Spleen (tissue), 11 donors: Measurements from ENCODE around the gene CD34. TPM values are rescaled to one million over a fixed set of nuclear protein-coding genes. Genes with fewer than 3 reads are reported as not detected.

Source experiments
- DNase-seq: peaks from one replicate; pipeline ENCODE4 v3.0.0-alpha.2; 2020
- H3K27ac ChIP-seq, 8 donors: fragments of 200-600 bp; sonication (generic) in 7 of 8; 1 replicate in 4 of 8; 2 replicates in 4 of 8; pipeline versions ENCODE4 v1.5.0 to v1.8.0; 2016 to 2021; ENCODE audit warnings: inconsistent platforms in 4 of 8, mild to moderate bottlenecking in 4 of 8, moderate library complexity in 1 of 8
- H3K27me3 ChIP-seq, 7 donors: fragments of 200-600 bp; sonication (generic) in 6 of 7; replicated peaks in 1 of 7; 1 replicate in 4 of 7; 2 replicates in 3 of 7; pipeline versions ENCODE4 v1.5.0 to v1.8.0; 2016 to 2021; ENCODE audit warnings: inconsistent platforms in 3 of 7, mild to moderate bottlenecking in 1 of 7
- H3K36me3 ChIP-seq, 6 donors: fragments of 200-600 bp; sonication (generic) in 5 of 6; 1 replicate in 4 of 6; 2 replicates in 2 of 6; pipeline versions ENCODE4 v1.5.0 to v1.8.0; 2016 to 2021; ENCODE audit warnings: inconsistent platforms in 2 of 6
- H3K4me1 ChIP-seq, 6 donors: fragments of 200-600 bp; sonication (generic) in 5 of 6; 1 replicate in 3 of 6; 2 replicates in 3 of 6; pipeline versions ENCODE4 v1.5.0 to v1.8.0; 2016 to 2021; ENCODE audit warnings: inconsistent platforms in 3 of 6
- H3K4me3 ChIP-seq, 8 donors: fragments of 200-600 bp; sonication (generic) in 7 of 8; 1 replicate in 4 of 8; 2 replicates in 4 of 8; pipeline versions ENCODE4 v1.5.0 to v1.8.0; 2016 to 2021; ENCODE audit warnings: inconsistent platforms in 4 of 8, mild to moderate bottlenecking in 4 of 8, moderate library complexity in 2 of 8
- H3K9me3 ChIP-seq, 8 donors: fragments of 200-600 bp; sonication (generic) in 7 of 8; 1 replicate in 4 of 8; 2 replicates in 4 of 8; pipeline versions ENCODE4 v1.5.0 to v1.8.0; 2016 to 2021; ENCODE audit warnings: inconsistent platforms in 4 of 8
- CTCF ChIP-seq, 11 experiments: fragments of 200-600 bp in 7 of 11; fragments of 450-650 bp in 4 of 11; sonication (generic) in 4 of 11; IDR thresholded peaks in 8 of 11; conservative IDR thresholded peaks in 3 of 11; 1 replicate in 7 of 11; 2 replicates in 4 of 11; pipeline versions ENCODE4 v1.4.0 to v1.8.0; 2016 to 2021; ENCODE audit warnings: antibody characterized with exemption in 11 of 11, inconsistent platforms in 4 of 11, mild to moderate bottlenecking in 1 of 11
- POLR2A ChIP-seq, 3 donors: fragments of 450-650 bp; IDR thresholded peaks; one replicate each; pipeline ENCODE4 v1.5.1; 2017; ENCODE audit warnings: antibody characterized with exemption in 3 of 3, mild to moderate bottlenecking in 1 of 3
- POLR2AphosphoS5 ChIP-seq, 3 donors: sonication (generic); formaldehyde crosslinking; IDR thresholded peaks; one replicate each; pipeline ENCODE4 v1.5.1; 2017; ENCODE audit warnings: antibody characterized with exemption in 3 of 3
- WGBS, 5 donors: extraction: QIAGEN DNeasy Blood & Tissue Kit in 3 of 5; methylation state at CpG; one replicate each; pipeline versions ENCODE4 v1.1.5 to v1.1.7; 2013 to 2018; 5-methylcytosine and 5-hydroxymethylcytosine counted together
- intact Hi-C: fragments of 100-400 bp; cut with DNase I; formaldehyde crosslinking; loops from one replicate; pipeline ENCODE4 v1.15.0; 2023; ENCODE audit warnings: low total_unique reads
- polyA plus RNA-seq, 3 donors: library from polyadenylated mRNA; stranded (reverse); fragments of 200-250 nt; gene quantifications; one replicate each; pipeline ENCODE4 v1.2.1, GENCODE V29; 2013
- total RNA-seq, 7 donors: library from RNA; depleted of rRNA in 3 of 7; stranded (reverse); fragments of >200 nt in 3 of 7; fragmentation: NEBNext Ultra II Directional in 4 of 7; extraction: Animal tissue kit (Norgen Biotek cat#: 25700) in 4 of 7; gene quantifications; one replicate each; pipeline versions ENCODE4 v1.1.0 to v1.2.1, GENCODE V29; 2016 to 2021
- donor health status: healthy with polysubstance abuse.
- donor health status: DM: no; HTN: no; CAD: no; lungs with moderate emphysema.
- donor health status: DM: no; HTN: no; CAD: no.
- donor health status: Bipolar disorder and iron deficiency.
- donor health status: healthy.
- donor health status: DM: no; HTN: no; CAD: no.
- donor health status: DM: yes; HTN: yes; CAD: no.

The CD34 gene
- total and polyA plus RNA-seq, 10 donors, result 5.1 to 31.5 (median 17.5) TPM

DNA sequence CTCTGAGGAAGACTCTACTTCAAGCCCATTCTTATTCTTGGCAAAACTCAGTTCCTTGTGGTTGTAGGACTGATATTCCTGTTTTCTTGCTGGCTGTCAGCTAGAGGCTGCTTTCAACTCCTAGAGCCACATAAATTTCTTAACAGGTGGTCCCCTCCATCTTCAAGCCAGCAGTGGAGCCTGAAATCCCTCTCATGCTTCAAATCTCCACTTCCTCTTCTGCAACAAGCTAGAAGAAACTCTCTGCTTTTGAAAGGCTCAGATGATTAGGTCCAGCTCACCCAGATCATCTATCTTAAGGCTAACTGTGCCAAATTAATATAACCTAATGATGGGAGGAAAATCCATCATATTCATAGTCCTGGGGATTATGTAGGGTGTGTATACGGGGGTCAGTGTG lies 43.2 kb upstream of the CD34 start:
- H3K4me1 ChIP-seq, result peaks cover 0 to 13% (median 8%) of the 10 kb centered on the region in 6 donors
- intact Hi-C loops, result no loop called here
- H3K27ac ChIP-seq, result no peak overlapping the region
- H3K27me3 ChIP-seq, result peaks cover 0 to 16% (median 7%) of the 10 kb centered on the region in 7 donors
- WGBS, 5 donors, result 83 to 100% (median 88%) methylated on average over 1 of the region's 1 CpG
- no peaks in the 10 kb centered on the region for H3K36me3 ChIP-seq
- TF ChIP-seq POLR2AphosphoS5 (IDR thresholded peaks at IDR 0.05) (no peak), CTCF (IDR thresholded peaks at IDR 0.05 in 8 of 11, conservative IDR thresholded peaks at IDR 0.05 in 3 of 11) (no peak), POLR2A (IDR thresholded peaks at IDR 0.05) (no peak)
- DNase-seq, result no peak
- H3K9me3 ChIP-seq, result no peaks in the 10 kb centered on the region
- H3K4me3 ChIP-seq, result no peak overlapping the region

DNA sequence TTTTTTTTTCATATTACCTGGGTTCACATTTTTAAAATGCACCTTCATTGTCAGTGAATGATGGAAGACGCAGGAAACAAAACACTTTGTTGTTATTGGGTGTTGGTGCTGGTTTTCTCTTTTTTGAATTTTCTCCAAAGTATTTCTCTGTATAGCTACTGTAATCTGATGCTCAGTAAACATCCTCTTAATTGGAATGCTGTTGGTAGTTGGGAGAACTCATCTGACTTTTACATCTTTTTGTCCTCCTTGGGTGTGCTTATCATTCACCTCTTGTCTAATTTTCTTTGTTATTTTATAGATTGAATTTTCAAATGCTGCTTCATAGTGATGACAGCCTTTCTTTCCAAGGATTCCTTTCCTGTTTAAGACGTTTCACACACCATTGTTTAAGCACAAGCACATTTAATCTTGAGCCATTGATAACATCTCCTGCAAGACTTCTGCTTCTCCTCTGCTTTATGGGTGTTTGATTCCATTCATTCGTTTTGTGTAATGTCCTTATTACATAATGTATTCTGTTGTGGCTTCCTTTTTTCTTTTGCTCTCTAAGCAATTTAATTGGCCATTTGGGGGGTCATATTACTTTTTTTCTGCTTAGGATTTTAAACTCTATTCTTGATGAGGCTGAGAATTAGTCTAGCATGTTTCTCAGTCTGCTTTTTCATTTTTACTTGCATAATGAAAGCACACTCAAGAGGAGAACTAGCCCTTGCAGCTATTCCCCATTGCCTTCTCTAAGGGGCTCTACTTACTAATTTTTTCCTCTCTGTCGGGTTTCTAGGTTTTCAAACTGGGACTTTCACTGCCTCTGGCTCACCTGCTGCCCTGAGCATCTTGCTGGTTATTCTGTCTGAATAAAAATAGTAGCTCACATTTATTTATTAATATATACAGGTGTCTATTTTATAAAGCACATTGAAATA lies 42.0 kb upstream of the CD34 start:
- H3K36me3 ChIP-seq, result no peaks in the 10 kb centered on the region
- H3K4me1 ChIP-seq, result peaks cover 0 to 4% (median 0%) of the 10 kb centered on the region in 6 donors
- intact Hi-C loops, result no loop called here
- no peaks in the 10 kb centered on the region for H3K9me3 ChIP-seq
- no peak for DNase-seq
- H3K27ac ChIP-seq, result no peak overlapping the region
- WGBS, 5 donors, result 40 to 51% (median 46%) methylated on average over 4 of the region's 4 CpGs
- H3K27me3 ChIP-seq, result peaks cover 0 to 4% (median 0%) of the 10 kb centered on the region in 7 donors
- no peak overlapping the region for H3K4me3 ChIP-seq
- TF ChIP-seq CTCF (IDR thresholded peaks at IDR 0.05 in 8 of 11, conservative IDR thresholded peaks at IDR 0.05 in 3 of 11) (no peak), POLR2AphosphoS5 (IDR thresholded peaks at IDR 0.05) (no peak), POLR2A (IDR thresholded peaks at IDR 0.05) (no peak)

- intact Hi-C loops, result no loop called here
- no peaks in the 10 kb centered on the region for H3K9me3 ChIP-seq
- no peak overlapping the region for H3K4me3 ChIP-seq
- no peaks in the 10 kb centered on the region for H3K36me3 ChIP-seq
- DNase-seq, result no peak
- H3K27me3 ChIP-seq, result no peaks in the 10 kb centered on the region
- no peak overlapping the region for H3K27ac ChIP-seq
- 76 to 91% (median 84%) methylated on average over 3 of the region's 3 CpGs for WGBS, 5 donors
- no peak for TF ChIP-seq POLR2AphosphoS5 (IDR thresholded peaks at IDR 0.05)
- H3K4me1 ChIP-seq, result peaks cover 0 to 4% (median 0%) of the 10 kb centered on the region in 6 donors
Observed at GRCh38 chr1:207951652-207952051, 40.7 kb upstream of the CD34 start.

GRCh38 chr1:207950750-207951149 lies 39.8 kb upstream of the CD34 start:
- Histone ChIP-seq H3K4me1 (peaks cover 0 to 4% (median 0%) of the 10 kb centered on the region in 6 donors), H3K36me3 (no peaks in the 10 kb centered on the region), H3K27me3 (no peaks in the 10 kb centered on the region), H3K9me3 (no peaks in the 10 kb centered on the region), H3K27ac (peak overlapping the region in 2 of 8 donors; percentile 4 to 47), H3K4me3 (no peak overlapping the region)
- WGBS, 5 donors, result 40 to 77% (median 63%) methylated on average over 2 of the region's 2 CpGs
- TF ChIP-seq CTCF (IDR thresholded peaks at IDR 0.05 in 8 of 11, conservative IDR thresholded peaks at IDR 0.05 in 3 of 11), result no peak
- no peak for TF ChIP-seq POLR2A (IDR thresholded peaks at IDR 0.05)
- no peak for TF ChIP-seq POLR2AphosphoS5 (IDR thresholded peaks at IDR 0.05)
- DNase-seq, result no peak
- intact Hi-C loops, result no loop called here
